ENCODE measurements around the gene TGFA. TPM values are rescaled to one million over a fixed set of nuclear protein-coding genes. Genes with fewer than 3 reads are reported as not detected.

The TGFA gene
- total RNA-seq, 2 experiments from 2014 or later, result not detected

- DNase-seq (ENCODE audit: low spot score), result no peak
- intact Hi-C loops (cut with micrococcal nuclease; ENCODE audit: unreplicated experiment), result no loop called here
- POLR2A ChIA-PET, result no interaction called here
- no peaks in the 10 kb centered on the region for H3K9me3 ChIP-seq (ENCODE audit: low read length)
- CTCF ChIA-PET (ENCODE audit: unreplicated experiment), result no interaction called here
- no peaks in the 10 kb centered on the region for H3K9me2 ChIP-seq (ENCODE audit: insufficient read depth, low read length)
- H3K4me2 ChIP-seq (ENCODE audit: low read length), result no peak overlapping the region
- H4K20me1 ChIP-seq (ENCODE audit: insufficient read depth, low read length), result no peaks in the 10 kb centered on the region
- no TSS peak for BruUV-seq (replicated peaks)
- H3K27ac ChIP-seq (ENCODE audit: low read depth, low read length, poor library complexity, severe bottlenecking), result no peak overlapping the region
- no peaks in the 10 kb centered on the region for H3K4me1 ChIP-seq (ENCODE audit: insufficient read depth, low read length, poor library complexity, severe bottlenecking)
- no peak overlapping the region for H2AFZ ChIP-seq (ENCODE audit: low read length)
- no peak for TF ChIP-seq EZH2phosphoT487 (IDR thresholded peaks at IDR 0.05; ENCODE audit: borderline replicate concordance, low read depth, low read length)
- H3K79me2 ChIP-seq (ENCODE audit: insufficient read depth, low read depth, low read length), result no peaks in the 10 kb centered on the region
- H3K36me3 ChIP-seq (ENCODE audit: insufficient read depth, low read length), result no peaks in the 10 kb centered on the region
- H3K4me3 ChIP-seq (ENCODE audit: low read depth, low read length, poor library complexity, severe bottlenecking), result no peak overlapping the region
Measured at GRCh38 chr2:70522627-70523026, 31.0 kb downstream of the TGFA start.

DNA sequence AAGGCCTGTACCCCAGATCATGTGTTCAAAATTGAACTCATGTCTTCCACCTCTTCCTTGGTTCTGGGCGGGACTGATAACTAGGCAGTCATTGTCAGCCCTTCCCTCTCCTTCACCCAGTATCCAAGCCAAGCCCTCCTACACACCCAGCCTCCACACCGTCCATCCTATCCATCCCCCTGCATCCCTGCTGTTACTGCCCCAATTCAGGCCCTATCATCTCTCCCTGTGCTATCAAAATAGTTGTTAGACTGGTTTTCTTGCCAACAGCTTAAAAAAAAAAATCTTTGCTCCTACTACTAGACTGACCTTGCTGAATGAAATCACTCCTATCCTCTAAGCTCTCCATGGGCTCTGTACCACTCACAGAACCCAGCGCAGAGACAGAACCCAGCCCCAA, 32.8 kb downstream of the TGFA start:
- no peak for DNase-seq (ENCODE audit: low spot score)
- Histone ChIP-seq H3K27ac (ENCODE audit: low read depth, low read length, poor library complexity, severe bottlenecking) (no peak overlapping the region), H3K4me1 (ENCODE audit: insufficient read depth, low read length, poor library complexity, severe bottlenecking) (peaks cover 12% of the 10 kb centered on the region), H3K9me2 (ENCODE audit: insufficient read depth, low read length) (no peaks in the 10 kb centered on the region), H2AFZ (ENCODE audit: low read length) (no peak overlapping the region), H3K4me2 (ENCODE audit: low read length) (no peak overlapping the region), H3K79me2 (ENCODE audit: insufficient read depth, low read depth, low read length) (no peaks in the 10 kb centered on the region), H3K36me3 (ENCODE audit: insufficient read depth, low read length) (no peaks in the 10 kb centered on the region), H3K9me3 (ENCODE audit: low read length) (no peaks in the 10 kb centered on the region), H3K4me3 (ENCODE audit: low read depth, low read length, poor library complexity, severe bottlenecking) (no peak overlapping the region), H4K20me1 (ENCODE audit: insufficient read depth, low read length) (no peaks in the 10 kb centered on the region)
- ChIA-PET CTCF (ENCODE audit: unreplicated experiment) (no interaction called here), POLR2A (no interaction called here)
- TF ChIP-seq EZH2phosphoT487 (IDR thresholded peaks at IDR 0.05; ENCODE audit: borderline replicate concordance, low read depth, low read length), result no peak
- TF ChIP-seq CTCF (conservative IDR thresholded peaks at IDR 0.05; ENCODE audit: low read length), result no peak
- intact Hi-C loops (cut with micrococcal nuclease; ENCODE audit: unreplicated experiment), result no loop called here
- BruUV-seq (replicated peaks), result no TSS peak

DNA sequence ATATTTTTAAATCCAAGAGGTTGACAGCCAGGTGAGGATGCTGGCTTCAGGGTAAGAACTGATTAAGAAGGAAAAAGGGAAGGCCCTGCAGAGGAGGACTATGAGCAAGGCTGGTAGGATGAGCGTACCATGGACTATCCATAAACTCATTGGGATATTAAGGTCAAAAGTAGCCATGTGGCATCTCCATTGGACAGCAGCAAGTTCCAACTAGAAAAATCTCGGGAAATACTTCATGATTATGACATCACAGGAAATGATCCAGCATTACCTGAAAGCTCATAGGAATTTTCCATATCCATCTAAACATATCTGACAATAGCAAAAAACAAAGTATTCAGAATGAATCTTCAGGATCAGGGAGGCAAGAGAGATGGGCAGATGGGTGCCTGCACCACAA, 34.2 kb downstream of the TGFA start:
- no peaks in the 10 kb centered on the region for H3K9me3 ChIP-seq (ENCODE audit: low read length)
- no peak overlapping the region for H3K27ac ChIP-seq (ENCODE audit: low read depth, low read length, poor library complexity, severe bottlenecking)
- ChIA-PET POLR2A (no interaction called here), CTCF (ENCODE audit: unreplicated experiment) (interaction anchor here (0.6 kb wide), 1 partner anchor 15 kb away, joined by 3 read pairs; no protein-coding TSS in a partner anchor)
- no peaks in the 10 kb centered on the region for H4K20me1 ChIP-seq (ENCODE audit: insufficient read depth, low read length)
- H2AFZ ChIP-seq (ENCODE audit: low read length), result no peak overlapping the region
- BruUV-seq (replicated peaks), result no TSS peak
- H3K4me2 ChIP-seq (ENCODE audit: low read length), result no peak overlapping the region
- TF ChIP-seq EZH2phosphoT487 (IDR thresholded peaks at IDR 0.05; ENCODE audit: borderline replicate concordance, low read depth, low read length) (no peak), CTCF (conservative IDR thresholded peaks at IDR 0.05; ENCODE audit: low read length) (no peak)
- intact Hi-C loops (cut with micrococcal nuclease; ENCODE audit: unreplicated experiment), result no loop called here
- no peak overlapping the region for H3K4me3 ChIP-seq (ENCODE audit: low read depth, low read length, poor library complexity, severe bottlenecking)
- peaks cover 13% of the 10 kb centered on the region for H3K4me1 ChIP-seq (ENCODE audit: insufficient read depth, low read length, poor library complexity, severe bottlenecking)
- no peaks in the 10 kb centered on the region for H3K79me2 ChIP-seq (ENCODE audit: insufficient read depth, low read depth, low read length)
- DNase-seq (ENCODE audit: low spot score), result no peak
- no peaks in the 10 kb centered on the region for H3K9me2 ChIP-seq (ENCODE audit: insufficient read depth, low read length)
- no peaks in the 10 kb centered on the region for H3K36me3 ChIP-seq (ENCODE audit: insufficient read depth, low read length)
